AG04450 (cell line): ENCODE results near the gene CFAP54. TPM values are rescaled to one million over a fixed set of nuclear protein-coding genes. Genes with fewer than 3 reads are reported as not detected.

Experiments used
- CTCF ChIA-PET: fragments of 300-600, 350-600 bp; formaldehyde crosslinking; extraction: SDS; loops from one replicate; lab custom pipeline; 2022; ENCODE audit warnings: antibody characterized with exemption, inconsistent platforms; lab: Charles Lee
- POLR2A ChIA-PET: fragments of 350-600 bp; formaldehyde crosslinking; extraction: SDS; loops from one replicate; lab custom pipeline; 2021; ENCODE audit warnings: antibody characterized with exemption, inconsistent platforms; lab: Yijun Ruan, JAX
- DNase-seq: peaks from one replicate; pipeline ENCODE4 v3.0.0-alpha.2; 2011; ENCODE audit warnings: low read depth, low spot score
- H3K27ac ChIP-seq: one replicate; pipeline ENCODE4 v1.5.1; 2012; ENCODE audit warnings: low read depth, low read length, control low read depth
- H3K27me3 ChIP-seq: one replicate; pipeline ENCODE4 v1.6.0; 2012; ENCODE audit warnings: low read length; ENCODE audit not compliant: control insufficient read depth, insufficient read depth
- H3K4me3 ChIP-seq: 2 replicates; pipeline ENCODE4 v1.5.1; 2011; ENCODE audit warnings: mild to moderate bottlenecking, low read depth, low read length, control low read depth
- H3K9me3 ChIP-seq: 2 replicates; pipeline ENCODE4 v1.5.1; 2012; ENCODE audit warnings: low read length; ENCODE audit not compliant: control insufficient read depth, insufficient read depth
- CTCF ChIP-seq: IDR thresholded peaks from 2 replicates; pipeline ENCODE4 v1.5.1; 2011; ENCODE audit warnings: low read depth, low read length, control low read depth, inconsistent platforms
- polyA plus RNA-seq: library from polyadenylated mRNA; depleted of rRNA; stranded (reverse); fragments of >200 nt; gene quantifications from 2 replicates; pipeline ENCODE4 v1.2.3, GENCODE V29; 2011

Gene CFAP54
- polyA plus RNA-seq, 1 experiment, result 0.82 TPM

DNA sequence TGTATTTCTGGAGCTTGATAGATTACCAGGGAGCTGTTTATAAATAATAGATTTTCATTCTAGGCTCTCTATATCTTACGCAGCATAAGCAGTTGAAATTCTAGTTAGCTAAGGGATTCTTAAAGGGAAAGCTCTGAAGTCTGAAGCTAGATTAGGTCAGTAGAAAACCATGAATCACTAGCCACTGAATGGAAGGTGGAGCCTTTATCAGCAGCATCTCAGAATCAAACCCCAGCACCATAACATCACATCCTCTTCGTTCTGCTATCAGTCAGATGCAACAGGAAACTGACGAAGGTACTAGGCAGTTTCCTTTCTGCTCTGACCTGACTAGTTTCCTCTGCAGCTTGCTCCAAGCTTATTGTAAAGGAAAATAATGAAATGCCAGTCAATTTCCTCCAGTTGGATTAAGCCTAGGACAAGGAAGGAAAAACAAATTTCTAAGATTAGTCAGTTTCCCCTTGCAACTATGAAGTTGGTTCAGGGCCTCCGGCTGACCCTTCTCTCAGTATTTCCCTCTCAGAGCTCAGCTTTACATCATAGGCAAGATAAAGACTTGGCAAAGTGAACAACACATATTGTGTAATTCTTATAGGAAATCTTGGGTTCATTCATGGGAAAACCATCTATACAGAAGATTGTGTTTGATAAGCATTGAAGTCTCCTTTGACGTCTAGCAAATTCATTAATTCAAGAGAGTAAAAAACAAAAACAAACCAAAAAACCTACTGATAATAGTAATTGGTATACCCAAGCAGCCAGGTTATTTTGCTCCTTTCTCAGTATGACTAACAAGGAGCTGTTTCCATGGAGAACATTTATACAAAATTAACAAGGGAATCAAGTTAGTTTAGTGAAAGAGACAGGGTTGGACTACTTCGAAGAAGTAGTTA, 43.4 kb upstream of the CFAP54 start:
- ChIA-PET CTCF (interaction anchor here (1.1 to 1.9 kb wide), 3 partner anchors 12 to 230 kb away, joined by 3 to 10 read pairs (median 3); partner anchors contain the start of gene CFAP54), POLR2A (interaction anchor here (0.6 to 1.8 kb wide), 6 partner anchors 19 to 46 kb away, joined by 3 to 11 read pairs (median 4); partner anchors contain the start of gene CDK17)
- Histone ChIP-seq H3K27me3 (no peaks in the 10 kb centered on the region), H3K27ac (peak overlapping the region; percentile 92), H3K9me3 (no peaks in the 10 kb centered on the region), H3K4me3 (peak overlapping the region; percentile 23)
- DNase-seq, result peak; percentile 79
- TF ChIP-seq CTCF, result no peak

DNA sequence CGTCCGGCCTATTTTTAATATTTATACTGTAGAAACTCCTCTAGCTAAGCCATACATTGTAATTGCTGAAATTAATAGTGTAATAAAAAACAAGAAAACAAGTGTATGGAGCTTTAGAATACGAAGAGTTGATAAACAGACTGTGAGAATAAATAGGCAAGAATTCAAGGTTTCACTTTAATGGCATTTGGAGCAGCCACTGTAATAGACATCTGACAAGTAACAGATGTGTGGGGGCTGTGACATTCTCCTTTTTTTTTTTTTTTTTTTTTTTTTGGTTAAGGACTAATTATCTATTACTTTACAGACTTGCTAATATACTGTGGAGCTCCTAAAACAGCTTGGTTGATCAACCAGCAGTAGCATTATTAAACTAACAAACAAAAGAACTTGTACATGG, 42.1 kb upstream of the CFAP54 start:
- no peak for TF ChIP-seq CTCF
- no peaks in the 10 kb centered on the region; the same call in 1 of the 2 replicates for H3K9me3 ChIP-seq
- H3K27me3 ChIP-seq, result no peaks in the 10 kb centered on the region
- ChIA-PET POLR2A (interaction anchor here (0.6 kb wide), 2 partner anchors 9 kb away, joined by 3 to 5 read pairs; no protein-coding TSS in a partner anchor), CTCF (interaction anchor here (1.1 to 1.9 kb wide), 2 partner anchors 10 to 42 kb away, joined by 3 to 10 read pairs; partner anchors contain the start of gene CFAP54)
- no peak overlapping the region for H3K4me3 ChIP-seq
- DNase-seq, result no peak
- no peak overlapping the region for H3K27ac ChIP-seq

GRCh38 chr12:96448300-96448699, 41.1 kb upstream of the CFAP54 start:
- DNase-seq, result peak; percentile 64
- ChIA-PET POLR2A (interaction anchor here (0.6 to 2.1 kb wide), 3 partner anchors 10 to 21 kb away, joined by 3 to 16 read pairs (median 5); no protein-coding TSS in a partner anchor), CTCF (interaction anchor here (2.0 kb wide), 1 partner anchor 41 kb away, joined by 10 read pairs; the partner anchor contains the start of gene CFAP54)
- Histone ChIP-seq H3K4me3 (no peak overlapping the region), H3K27ac (peak overlapping the region; percentile 57), H3K27me3 (no peaks in the 10 kb centered on the region), H3K9me3 (no peaks in the 10 kb centered on the region; the same call in 1 of the 2 replicates)
- no peak for TF ChIP-seq CTCF

GRCh38 chr12:96452261-96452922, 37.0 kb upstream of the CFAP54 start:
- Histone ChIP-seq H3K9me3 (no peaks in the 10 kb centered on the region; the same call in 1 of the 2 replicates), H3K4me3 (no peak overlapping the region), H3K27ac (no peak overlapping the region), H3K27me3 (no peaks in the 10 kb centered on the region)
- ChIA-PET CTCF (no interaction called here), POLR2A (no interaction called here)
- TF ChIP-seq CTCF, result no peak
- no peak for DNase-seq
